ENCODE measurements around the gene GNPDA1. TPM values are rescaled to one million over a fixed set of nuclear protein-coding genes. Genes with fewer than 3 reads are reported as not detected.

GNPDA1 gene
- total and polyA plus RNA-seq, 9 of the 15 experiments (the other 6 are each of a cell fraction or from before 2014, with no cell fraction given), result 14.1 to 145 (median 52.2) TPM

- intact Hi-C loops (cut with micrococcal nuclease), result no loop called here
- no peaks in the 10 kb centered on the region for H3K79me2 ChIP-seq (ENCODE audit: control insufficient read depth, insufficient read depth, low read length)
- no peaks in the 10 kb centered on the region for H4K20me1 ChIP-seq (replicated peaks; ENCODE audit: control insufficient read depth, insufficient read depth, low read length)
- CTCF ChIA-PET (ENCODE audit: low intra/inter-chr PET ratio), result no interaction called here
- WGBS (ENCODE audit: insufficient coverage, low coverage, missing lambda C conversion rate), result 76% methylated on average over 1 of the region's 1 CpG
- H3K4me1 ChIP-seq (replicated peaks in 1 of 2; ENCODE audit: control insufficient read depth in 2 of 2, insufficient read depth in 2 of 2, low read length in 2 of 2), result no peaks in the 10 kb centered on the region
- no peak overlapping the region for H3K4me2 ChIP-seq (ENCODE audit: insufficient read depth, low read length)
- FAIRE-seq (no peak), DNase-seq (ENCODE audit: extremely low read depth in 1 of 4, low spot score in 3 of 4) (no peak), ATAC-seq (no peak)
- H3K4me3 ChIP-seq, result no peak overlapping the region
- POLR2A ChIA-PET, result interaction anchor here (0.6 kb wide), 1 partner anchor 120 kb away, joined by 3 read pairs; no protein-coding TSS in a partner anchor
- H3K27ac ChIP-seq (ENCODE audit: extremely low read depth, low read depth, low read length), result no peak overlapping the region
- H3K27me3 ChIP-seq (ENCODE audit: control insufficient read depth in 2 of 2, insufficient read depth in 2 of 2, low read length in 2 of 2), result peaks cover 0 to 4% of the 10 kb centered on the region in 2 experiments; a peak in 1 of 5 replicates
- H3K36me3 ChIP-seq (ENCODE audit: control insufficient read depth, insufficient read depth, low read length), result no peaks in the 10 kb centered on the region
- no peaks in the 10 kb centered on the region for H3K9me3 ChIP-seq (replicated peaks; ENCODE audit: control insufficient read depth, insufficient read depth, low read depth, low read length)
- BruUV-seq (replicated peaks), result no TSS peak
- no peak overlapping the region for H3K9ac ChIP-seq (ENCODE audit: insufficient read depth in 1 of 2, low read depth in 2 of 2, low read length in 2 of 2)
- TF ChIP-seq ZKSCAN1 (IDR thresholded peaks at IDR 0.05; ENCODE audit: low read depth, low read length), result no peak
- TF ChIP-seq TBL1XR1 (IDR thresholded peaks at IDR 0.05; ENCODE audit: low read length in 2 of 2), result no peak
- no peak for TF ChIP-seq EZH2 (IDR thresholded peaks at IDR 0.05; ENCODE audit: borderline replicate concordance, low read depth, low read length)
- TF ChIP-seq POLR2AphosphoS5 (IDR thresholded peaks at IDR 0.05; ENCODE audit: control insufficient read depth, insufficient read depth, low read depth, low read length), result no peak
- no peak for TF ChIP-seq KLF6 (CRISPR knock-in tag; IDR thresholded peaks at IDR 0.05; ENCODE audit: borderline replicate concordance)
- TF ChIP-seq JUNB (CRISPR knock-in tag; conservative IDR thresholded peaks at IDR 0.05), result no peak
- no peak for TF ChIP-seq SRSF9 (IDR thresholded peaks at IDR 0.05; ENCODE audit: borderline replicate concordance, low read depth, low read length)
- TF ChIP-seq MITF (IDR thresholded peaks at IDR 0.05), result no peak
- no peak for TF ChIP-seq ESRRB (CRISPR knock-in tag; IDR thresholded peaks at IDR 0.05; ENCODE audit: borderline replicate concordance)
- TF ChIP-seq BCL6 (CRISPR knock-in tag; IDR thresholded peaks at IDR 0.05), result no peak
- TF ChIP-seq ZFP36 (IDR thresholded peaks at IDR 0.05; ENCODE audit: low read depth, low read length, partially characterized antibody), result no peak
- no peak for TF ChIP-seq ZNF830 (CRISPR knock-in tag; IDR thresholded peaks at IDR 0.05)
- in situ Hi-C loops (cut with MboI), result no loop called here
- no peak overlapping the region for H2AFZ ChIP-seq (ENCODE audit: low read depth, low read length)
- H3K9me1 ChIP-seq (ENCODE audit: control insufficient read depth, insufficient read depth, low read length), result no peaks in the 10 kb centered on the region
These were observed 42.5 kb upstream of the GNPDA1 start for GRCh38 chr5:142055301-142055700.
